Measurements from ENCODE around the gene ACAP1.

The ACAP1 gene

GRCh38 chr17:7392696-7393612 is 56.6 kb downstream of the ACAP1 start:
- DNase-seq = no peak

- DNase-seq = peak; percentile 39
Measured at GRCh38 chr17:7393613-7394451, 57.5 kb downstream of the ACAP1 start.

GRCh38 chr17:7394452-7395191 is 58.3 kb downstream of the ACAP1 start, which contains the start of gene PLSCR3:
Gene PLSCR3, minus strand, starts transcription at chr17:7394525. Its CDS starts 415 bp downstream, at chr17:7394110.
- DNase-seq = peak; percentile 90

- no peak for DNase-seq
Measured at GRCh38 chr17:7396147-7396546, 59.8 kb downstream of the ACAP1 start.

GRCh38 chr17:7398612-7399011 is 62.3 kb downstream of the ACAP1 start:
- DNase-seq = no peak

Data from EL (cell line).